Neuronal stem cell (in vitro differentiated cells): ENCODE data around the gene TRIM40.

Experiments used
- DNase-seq: peaks from one replicate; pipeline ENCODE4 v3.0.0-alpha.2; 2013; ENCODE audit warnings: low spot score
- H2AFZ ChIP-seq: one replicate; pipeline ENCODE4 v1.6.1; 2013; ENCODE audit warnings: mild to moderate bottlenecking, low read length, inconsistent platforms
- H2AK5ac ChIP-seq: 2 replicates; pipeline ENCODE4 v1.6.1; 2013; ENCODE audit warnings: low read depth, mild to moderate bottlenecking, inconsistent platforms, low read length, moderate library complexity, mixed read lengths
- H2BK120ac ChIP-seq: 2 replicates; pipeline ENCODE4 v1.6.1; 2013; ENCODE audit warnings: low read depth, mild to moderate bottlenecking, inconsistent platforms, low read length, moderate library complexity, mixed read lengths
- H2BK12ac ChIP-seq: one replicate; pipeline ENCODE4 v1.6.1; 2013; ENCODE audit warnings: low read length, inconsistent platforms
- H2BK15ac ChIP-seq: 2 replicates; pipeline ENCODE4 v1.6.1; 2013; ENCODE audit warnings: mild to moderate bottlenecking, low read length, inconsistent platforms, mixed read lengths
- H2BK5ac ChIP-seq: one replicate; pipeline ENCODE4 v1.6.1; 2013; ENCODE audit warnings: inconsistent platforms, mild to moderate bottlenecking, low read length, moderate library complexity
- H3K14ac ChIP-seq: one replicate; pipeline ENCODE4 v1.6.1; 2013; ENCODE audit warnings: low read length, inconsistent platforms
- H3K18ac ChIP-seq: 2 replicates; pipeline ENCODE4 v1.6.1; 2013; ENCODE audit warnings: low read length, inconsistent platforms
- H3K23ac ChIP-seq: 2 replicates; pipeline ENCODE4 v1.6.1; 2013; ENCODE audit warnings: low read depth, mild to moderate bottlenecking, mixed read lengths, low read length, inconsistent platforms; ENCODE audit not compliant: poor library complexity
- H3K27ac ChIP-seq: replicated peaks from 3 replicates; pipeline ENCODE4 v1.5.1; 2013; ENCODE audit warnings: low read length, inconsistent platforms
- H3K27me3 ChIP-seq, 3 experiments: 2 replicates each; pipeline ENCODE4 v1.6.1; 2013; ENCODE audit warnings: low read length in 3 of 3, mild to moderate bottlenecking in 2 of 3, inconsistent platforms in 1 of 3, low read depth in 1 of 3, mixed read lengths in 1 of 3, moderate library complexity in 1 of 3; ENCODE audit not compliant: control insufficient read depth in 3 of 3, insufficient read depth in 3 of 3
- H3K36me3 ChIP-seq, 2 donors: replicated peaks in 1 of 2; 2 replicates each; pipeline ENCODE4 v1.6.1; 2013; ENCODE audit warnings: low read length in 2 of 2; ENCODE audit not compliant: control insufficient read depth in 2 of 2, insufficient read depth in 2 of 2
- H3K4ac ChIP-seq: 2 replicates; pipeline ENCODE4 v1.6.1; 2013; ENCODE audit warnings: inconsistent platforms, mild to moderate bottlenecking, low read length, moderate library complexity
- H3K4me1 ChIP-seq, 2 donors: 1 replicate in 1 of 2; 2 replicates in 1 of 2; pipeline ENCODE4 v1.6.1; 2013; ENCODE audit warnings: low read length in 2 of 2, low read depth in 1 of 2; ENCODE audit not compliant: control insufficient read depth in 2 of 2, insufficient read depth in 1 of 2
- H3K4me2 ChIP-seq: one replicate; pipeline ENCODE4 v1.6.1; 2013; ENCODE audit warnings: mild to moderate bottlenecking, low read length, inconsistent platforms; ENCODE audit not compliant: insufficient read depth, poor library complexity, severe bottlenecking
- H3K4me3 ChIP-seq, 2 donors: 2 replicates each; pipeline ENCODE4 v1.5.1; 2013; ENCODE audit warnings: low read length in 2 of 2, mild to moderate bottlenecking in 2 of 2, inconsistent platforms in 1 of 2, moderate library complexity in 1 of 2
- H3K79me1 ChIP-seq: one replicate; pipeline ENCODE4 v1.6.1; 2013; ENCODE audit warnings: low read depth, mild to moderate bottlenecking, inconsistent platforms, low read length, moderate library complexity
- H3K9ac ChIP-seq: one replicate; pipeline ENCODE4 v1.6.1; 2013; ENCODE audit warnings: mild to moderate bottlenecking, low read depth, low read length, inconsistent platforms; ENCODE audit not compliant: poor library complexity
- H3K9me3 ChIP-seq, 2 donors: replicated peaks in 1 of 2; 2 replicates each; pipeline versions ENCODE3 to v1.6.1; 2013; ENCODE audit warnings: low read length in 2 of 2, mild to moderate bottlenecking in 2 of 2, inconsistent platforms in 1 of 2, low read depth in 1 of 2, mixed read lengths in 1 of 2, moderate library complexity in 1 of 2; ENCODE audit not compliant: control insufficient read depth in 2 of 2, insufficient read depth in 1 of 2
- H4K8ac ChIP-seq: one replicate; pipeline ENCODE4 v1.6.1; 2013; ENCODE audit warnings: low read depth, mild to moderate bottlenecking, inconsistent platforms, low read length, moderate library complexity
- H4K91ac ChIP-seq: one replicate; pipeline ENCODE4 v1.6.1; 2013; ENCODE audit warnings: low read length, low read depth, mild to moderate bottlenecking, inconsistent platforms; ENCODE audit not compliant: poor library complexity
- WGBS, 2 donors: extraction: QIAGEN DNeasy Blood & Tissue Kit; methylation state at CpG; one replicate each; pipeline ENCODE4 v1.1.7; 2013; ENCODE audit warnings: missing lambda C conversion rate in 2 of 2, mixed read lengths in 1 of 2; ENCODE audit not compliant: insufficient read length in 2 of 2, insufficient replicate concordance in 1 of 2; ENCODE audit errors: extremely low coverage in 2 of 2; 5-methylcytosine and 5-hydroxymethylcytosine counted together

TRIM40 gene

DNA sequence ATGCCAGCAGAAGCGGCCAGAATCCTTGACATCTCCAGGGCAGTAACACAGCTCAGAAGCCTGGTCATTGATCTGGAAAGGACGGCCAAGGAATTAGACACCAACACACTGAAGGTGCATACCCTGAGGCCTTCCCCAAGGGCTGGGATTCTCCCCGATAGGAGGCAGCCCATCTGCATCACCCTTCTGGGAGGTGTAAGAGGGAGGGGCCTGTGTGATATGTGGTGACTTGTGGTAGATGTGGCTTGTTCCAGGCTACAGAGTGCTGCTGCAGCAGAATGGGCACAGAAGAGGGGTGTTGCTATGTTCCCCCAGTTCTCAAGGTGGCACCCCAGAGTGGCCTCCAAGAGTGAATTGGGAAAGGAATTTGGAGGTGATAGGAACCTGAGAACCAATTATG lies 11.2 kb downstream of the TRIM40 start:
- Histone ChIP-seq H3K4ac (no peak overlapping the region), H3K18ac (no peak overlapping the region), H4K91ac (no peak overlapping the region), H2AK5ac (no peak overlapping the region), H3K79me1 (no peaks in the 10 kb centered on the region), H2AFZ (no peak overlapping the region), H2BK5ac (no peak overlapping the region), H3K27me3 (peaks cover 0 to 49% (median 0%) of the 10 kb centered on the region in 3 experiments), H3K14ac (no peak overlapping the region), H3K27ac (no peak overlapping the region), H2BK12ac (no peak overlapping the region), H3K23ac (no peak overlapping the region), H3K4me3 (no peak overlapping the region), H3K36me3 (no peaks in the 10 kb centered on the region), H3K9me3 (no peaks in the 10 kb centered on the region), H3K4me2 (no peak overlapping the region), H3K9ac (no peak overlapping the region), H2BK15ac (no peak overlapping the region), H3K4me1 (no peaks in the 10 kb centered on the region), H2BK120ac (no peak overlapping the region), H4K8ac (no peak overlapping the region)
- WGBS, 2 donors = no CpG with 5 or more reads among the region's 3 CpGs
- DNase-seq = no peak

GRCh38 chr6:30149234-30149633 lies 13.3 kb downstream of the TRIM40 start:
- Histone ChIP-seq H3K27me3 (peaks cover 0 to 58% (median 0%) of the 10 kb centered on the region in 3 experiments), H3K27ac (no peak overlapping the region), H2AFZ (no peak overlapping the region), H3K4me3 (no peak overlapping the region), H3K9me3 (no peaks in the 10 kb centered on the region), H2BK5ac (no peak overlapping the region), H4K8ac (no peak overlapping the region), H3K18ac (no peak overlapping the region), H2AK5ac (no peak overlapping the region), H3K23ac (no peak overlapping the region), H2BK120ac (no peak overlapping the region), H2BK12ac (no peak overlapping the region), H3K14ac (no peak overlapping the region), H4K91ac (no peak overlapping the region), H3K4me1 (no peaks in the 10 kb centered on the region), H3K79me1 (no peaks in the 10 kb centered on the region), H3K36me3 (no peaks in the 10 kb centered on the region), H3K4ac (no peak overlapping the region), H2BK15ac (no peak overlapping the region), H3K9ac (no peak overlapping the region), H3K4me2 (no peak overlapping the region)
- DNase-seq = no peak
- no CpG with 5 or more reads among the region's 3 CpGs for WGBS, 2 donors

DNA sequence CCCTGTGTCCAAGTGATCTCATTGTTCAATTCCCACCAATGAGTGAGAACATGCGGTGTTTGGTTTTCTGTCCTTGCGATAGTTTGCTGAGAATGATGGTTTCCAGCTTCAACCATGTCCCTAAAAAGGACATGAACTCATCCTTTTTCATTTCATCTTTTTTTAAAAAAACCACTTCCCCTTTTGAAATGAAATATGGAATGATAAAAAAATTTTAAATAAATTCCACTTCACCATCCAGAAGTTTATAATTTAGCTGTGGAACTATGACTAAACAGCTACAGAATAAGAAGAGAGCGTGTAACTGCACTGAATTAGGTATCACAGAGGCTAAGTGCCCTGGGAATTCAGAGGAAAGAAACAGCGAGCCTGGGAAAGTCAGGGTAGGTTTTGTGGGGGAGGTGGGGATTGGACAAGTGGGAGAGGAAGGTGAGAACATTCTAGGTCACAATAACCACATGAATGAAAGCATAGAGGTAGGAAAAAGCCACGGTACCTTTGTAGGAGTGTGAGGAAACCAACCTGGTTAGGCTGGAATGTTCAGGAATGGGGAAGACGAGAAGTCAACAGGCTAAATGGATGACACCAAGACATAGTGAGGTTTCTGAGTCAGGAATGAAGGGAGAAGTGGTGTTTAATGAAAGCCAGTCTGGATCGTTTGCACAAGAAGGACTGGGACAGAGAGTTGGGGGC lies 14.1 kb downstream of the TRIM40 start:
- no peak overlapping the region for H3K4ac ChIP-seq
- no peaks in the 10 kb centered on the region for H3K79me1 ChIP-seq
- H2BK12ac ChIP-seq = no peak overlapping the region
- H2BK15ac ChIP-seq = no peak overlapping the region
- no peak overlapping the region for H3K4me3 ChIP-seq
- H3K4me1 ChIP-seq = no peaks in the 10 kb centered on the region
- H3K36me3 ChIP-seq = no peaks in the 10 kb centered on the region
- H3K18ac ChIP-seq = no peak overlapping the region
- H3K9me3 ChIP-seq = no peaks in the 10 kb centered on the region
- no peak overlapping the region for H3K23ac ChIP-seq
- no peak overlapping the region for H4K8ac ChIP-seq
- no peak for DNase-seq
- H3K27ac ChIP-seq = no peak overlapping the region
- H3K4me2 ChIP-seq = no peak overlapping the region
- peaks cover 0 to 60% (median 0%) of the 10 kb centered on the region in 3 experiments for H3K27me3 ChIP-seq
- no peak overlapping the region for H3K14ac ChIP-seq
- no CpG with 5 or more reads among the region's 7 CpGs for WGBS, 2 donors
- H2BK5ac ChIP-seq = no peak overlapping the region
- no peak overlapping the region for H4K91ac ChIP-seq
- H3K9ac ChIP-seq = no peak overlapping the region
- H2BK120ac ChIP-seq = no peak overlapping the region
- no peak overlapping the region for H2AK5ac ChIP-seq
- no peak overlapping the region for H2AFZ ChIP-seq

DNA sequence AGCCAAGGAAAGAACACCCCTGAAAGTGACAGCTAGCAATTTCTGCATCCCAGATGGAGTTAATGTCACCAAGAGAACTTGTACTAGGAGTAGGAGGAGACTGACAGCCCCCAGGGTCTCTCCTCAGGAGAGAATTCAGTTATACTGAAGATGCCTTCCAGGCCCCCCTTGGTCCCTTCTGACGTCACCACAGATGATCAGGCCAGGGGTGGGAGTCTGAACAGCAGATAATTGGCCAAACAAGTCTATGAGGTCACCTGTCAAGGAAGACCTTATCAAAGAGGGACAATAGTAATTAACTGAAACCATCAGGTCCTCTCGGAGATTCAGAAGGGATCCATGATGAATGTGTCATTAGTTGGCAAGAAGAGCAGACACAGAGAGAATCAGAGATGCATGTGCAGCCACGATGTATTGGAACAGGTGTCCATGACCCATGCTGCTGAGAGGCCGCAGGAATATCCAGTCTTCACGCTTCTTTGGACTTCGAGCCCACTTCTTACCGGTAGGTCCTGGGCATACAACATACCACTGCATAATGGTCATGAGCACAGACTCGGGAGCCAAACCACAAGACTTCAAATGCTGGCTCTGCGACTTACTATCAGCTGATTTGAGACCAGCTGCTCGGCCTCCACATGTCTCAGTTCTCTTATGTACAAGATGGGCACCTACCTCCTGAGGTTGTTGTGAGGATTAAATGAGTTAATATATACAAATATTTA lies 14.9 kb downstream of the TRIM40 start:
- H2BK120ac ChIP-seq = no peak overlapping the region
- H3K4me2 ChIP-seq = no peak overlapping the region
- H4K8ac ChIP-seq = no peak overlapping the region
- no peak overlapping the region for H3K27ac ChIP-seq
- H3K23ac ChIP-seq = no peak overlapping the region
- H2BK15ac ChIP-seq = no peak overlapping the region
- H3K27me3 ChIP-seq = peaks cover 0 to 54% (median 0%) of the 10 kb centered on the region in 3 experiments
- H3K14ac ChIP-seq = no peak overlapping the region
- no peaks in the 10 kb centered on the region for H3K4me1 ChIP-seq
- H2AK5ac ChIP-seq = no peak overlapping the region
- peak overlapping the region in 1 of 2 donors; percentile 51 for H3K4me3 ChIP-seq
- WGBS, 2 donors = no CpG with 5 or more reads among the region's 10 CpGs
- H3K4ac ChIP-seq = no peak overlapping the region
- no peak overlapping the region for H2BK12ac ChIP-seq
- H3K79me1 ChIP-seq = no peaks in the 10 kb centered on the region
- no peak overlapping the region for H4K91ac ChIP-seq
- H3K9ac ChIP-seq = no peak overlapping the region
- H2BK5ac ChIP-seq = no peak overlapping the region
- H3K9me3 ChIP-seq = no peaks in the 10 kb centered on the region
- no peaks in the 10 kb centered on the region for H3K36me3 ChIP-seq
- no peak overlapping the region for H3K18ac ChIP-seq
- DNase-seq = no peak
- no peak overlapping the region for H2AFZ ChIP-seq
